OCI-M2 (cell line): ENCODE measurements around the gene PALS2.

ENCODE experiments used
- DNase-seq: peaks from one replicate; lab custom pipeline; 2025; ENCODE audit not compliant: unreplicated experiment; lab: John Stamatoyannopoulos, UW

PALS2 gene

GRCh38 chr7:24582166-24582565, 8.9 kb downstream of the PALS2 start:
- no peak for DNase-seq

DNA sequence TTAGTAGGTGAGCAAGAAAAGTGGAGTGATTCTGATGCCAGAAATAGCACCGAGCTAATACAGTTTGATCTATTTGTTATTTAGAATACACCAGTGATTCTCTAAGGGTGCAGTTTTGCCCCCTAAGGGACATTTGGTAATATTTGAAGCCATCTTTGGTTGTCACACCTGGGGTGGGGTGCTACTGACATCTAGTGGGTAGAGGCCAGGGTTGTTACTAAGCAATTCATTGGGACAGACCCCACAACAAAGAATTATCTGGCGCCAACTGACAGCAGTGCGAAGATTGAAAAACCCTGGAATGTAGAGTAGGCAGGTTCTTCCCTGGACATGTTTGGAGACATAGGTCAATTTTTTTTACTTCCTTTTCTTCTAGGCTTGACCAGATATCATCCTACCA, 14.6 kb downstream of the PALS2 start:
- DNase-seq: no peak

DNA sequence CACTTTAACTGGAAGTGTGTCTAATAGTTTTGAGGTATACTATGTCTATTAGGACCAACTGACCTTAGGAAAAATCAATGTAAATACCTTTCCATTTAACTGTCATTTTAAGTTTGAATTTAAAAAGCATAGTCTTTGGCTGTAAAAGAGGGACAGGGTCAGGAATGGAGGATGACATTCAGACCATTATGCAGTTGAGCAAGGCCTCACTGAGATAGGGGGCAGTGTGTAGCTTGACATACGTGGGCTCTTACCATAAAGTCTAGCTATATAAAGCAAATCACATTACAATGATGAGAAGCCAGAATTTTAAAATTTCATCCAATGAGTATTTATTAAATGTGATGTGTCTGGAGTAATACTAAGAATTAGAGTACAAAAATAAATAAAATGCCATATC, 17.9 kb downstream of the PALS2 start:
- no peak for DNase-seq

- no peak for DNase-seq
Observed at GRCh38 chr7:24595671-24596418, 22.6 kb downstream of the PALS2 start.

- no peak for DNase-seq
Observed at GRCh38 chr7:24597014-24597413, 23.8 kb downstream of the PALS2 start.

DNA sequence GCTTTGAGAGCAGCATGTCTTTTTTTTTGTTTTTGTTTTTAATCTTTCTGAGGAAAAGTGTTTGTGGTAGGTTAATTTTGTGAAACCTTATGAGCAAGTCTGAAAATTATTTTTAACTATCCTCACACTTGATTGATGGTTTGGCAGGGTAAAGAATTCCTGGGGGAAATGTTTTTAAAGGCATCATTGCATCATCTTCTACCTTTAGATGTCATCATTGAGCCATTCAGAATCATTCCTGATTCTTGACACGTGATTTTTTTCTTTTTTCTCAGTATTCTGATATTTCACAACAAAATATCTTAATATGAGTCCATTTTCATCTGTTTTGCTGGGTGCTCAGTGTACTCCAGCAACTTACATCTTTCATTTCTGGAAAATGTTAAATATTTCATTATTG, 28.3 kb downstream of the PALS2 start:
- no peak for DNase-seq

GRCh38 chr7:24602860-24603456, 29.7 kb downstream of the PALS2 start:
- no peak for DNase-seq

GRCh38 chr7:24604630-24605029, 31.4 kb downstream of the PALS2 start:
- DNase-seq: no peak

DNA sequence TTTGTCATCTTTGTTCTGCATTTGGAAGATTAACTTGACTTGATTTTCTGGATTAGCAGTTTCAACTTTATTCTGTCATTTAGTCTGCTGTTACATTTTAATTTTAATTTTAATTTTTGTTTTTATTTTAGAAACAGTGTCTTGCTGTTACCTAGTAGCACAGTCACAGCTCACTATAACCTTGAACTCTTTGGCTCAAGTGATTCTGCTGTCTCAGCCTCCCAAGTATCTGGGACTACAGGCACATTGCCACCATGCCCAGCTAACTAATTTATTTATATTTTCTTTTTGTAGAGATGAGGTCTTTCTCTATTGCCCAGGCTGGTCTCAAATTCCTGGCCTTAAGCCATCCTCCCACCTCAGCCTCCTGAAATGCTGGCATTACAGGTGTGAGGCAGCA, 35.3 kb downstream of the PALS2 start:
- DNase-seq: no peak

GRCh38 chr7:24609059-24609458, 35.8 kb downstream of the PALS2 start:
- no peak for DNase-seq

DNA sequence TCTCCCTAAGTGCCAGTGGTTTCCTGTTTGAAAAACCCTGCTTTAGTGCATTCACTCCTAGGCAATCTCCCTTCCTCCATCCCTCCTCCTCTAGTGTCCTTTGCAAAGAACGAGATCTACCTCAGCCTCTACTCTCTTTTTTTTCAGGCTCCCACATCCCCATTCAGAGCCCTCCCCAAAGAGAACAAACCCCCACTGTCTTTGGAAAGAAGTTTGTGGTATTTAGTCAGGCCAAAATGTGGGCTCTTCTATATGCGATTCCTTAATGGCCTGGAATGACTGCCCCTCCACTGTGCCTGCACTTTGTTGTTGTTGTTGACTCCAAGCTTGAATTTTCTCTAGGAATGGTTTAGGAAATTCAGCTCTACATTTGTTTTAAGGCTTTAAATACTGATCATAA, 36.3 kb downstream of the PALS2 start:
- DNase-seq: no peak

DNA sequence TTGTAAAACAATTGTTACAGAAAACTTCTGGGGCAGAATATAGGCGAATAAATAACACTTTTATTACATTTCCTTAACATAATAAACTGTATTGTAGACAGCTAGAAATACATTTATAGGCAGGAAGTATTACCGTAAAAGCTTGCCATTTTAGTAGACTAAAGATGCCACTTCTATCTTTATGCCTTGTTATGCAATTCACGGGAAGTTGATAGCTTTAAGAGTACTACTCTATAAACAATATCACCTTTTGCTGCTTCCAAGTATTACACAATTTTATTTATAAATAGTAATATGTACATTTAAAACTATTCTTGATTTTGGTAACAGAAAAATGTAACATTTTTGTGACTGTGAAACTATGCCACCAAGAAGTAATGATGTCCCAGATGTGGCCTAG, 37.9 kb downstream of the PALS2 start:
- DNase-seq: no peak

DNA sequence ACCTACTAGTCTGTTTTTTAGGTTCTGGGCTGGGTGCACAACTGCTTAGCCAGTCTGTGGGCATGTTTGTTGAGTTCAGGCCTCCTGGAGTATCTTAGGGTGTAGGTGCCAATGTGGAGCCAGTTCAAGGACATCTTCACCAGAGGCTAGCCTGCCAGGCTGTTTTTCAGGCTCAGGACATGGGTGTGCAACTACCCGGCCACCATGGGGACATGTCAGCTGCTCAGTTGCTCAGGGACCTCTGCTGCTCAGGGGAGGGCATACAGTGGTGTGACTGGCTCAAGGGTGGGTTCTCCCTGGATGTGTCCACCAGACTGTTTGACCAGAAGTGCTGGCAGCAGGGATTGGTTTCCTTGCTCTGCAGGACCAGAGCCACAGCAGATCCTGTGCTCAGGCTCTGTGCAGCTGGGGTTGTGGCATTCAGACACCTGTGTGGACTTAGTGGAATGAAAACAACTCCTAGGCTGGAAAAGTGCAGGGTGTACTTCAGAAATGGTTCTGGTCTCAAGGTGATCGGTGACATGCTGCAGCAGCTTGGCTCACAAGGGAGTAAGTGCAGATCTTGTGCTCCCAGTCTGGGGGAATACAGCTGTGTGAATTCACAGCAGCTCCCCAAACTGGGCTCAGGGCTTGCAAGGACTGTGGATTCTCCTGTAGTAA, 44.8 kb downstream of the PALS2 start:
- DNase-seq: no peak

- no peak for DNase-seq
Observed at GRCh38 chr7:24619978-24620377, 46.7 kb downstream of the PALS2 start.

GRCh38 chr7:24622646-24623182, 49.5 kb downstream of the PALS2 start:
- DNase-seq: no peak
